ENCODE data around the gene JAG2.

- no peak for TF ChIP-seq CTCF (IDR thresholded peaks at IDR 0.05)
- TF ChIP-seq POLR2A (IDR thresholded peaks at IDR 0.05) = no peak
Measured at GRCh38 chr14:105187116-105187515, 18.5 kb upstream of the JAG2 start.

All from esophagus squamous epithelium (tissue), 4 donors.